Measurements from ENCODE around the gene CENPP.

Gene CENPP

GRCh38 chr9:92601451-92601850, 275.7 kb downstream of the CENPP start:
- no peak for DNase-seq

GRCh38 chr9:92602413-92602812, 276.7 kb downstream of the CENPP start:
- no peak for DNase-seq

GRCh38 chr9:92603100-92603499, 277.3 kb downstream of the CENPP start:
- no peak for DNase-seq

- no peak for DNase-seq
Observed at GRCh38 chr9:92603990-92604389, 278.2 kb downstream of the CENPP start.

GRCh38 chr9:92605224-92605623, 279.5 kb downstream of the CENPP start:
- no peak for DNase-seq

- no peak for DNase-seq
Observed at GRCh38 chr9:92607088-92607487, 281.3 kb downstream of the CENPP start.

GRCh38 chr9:92607773-92608172, 282.0 kb downstream of the CENPP start:
- no peak for DNase-seq

- DNase-seq = no peak
Observed at GRCh38 chr9:92608241-92608908, 282.6 kb downstream of the CENPP start.

- no peak for DNase-seq
Observed at GRCh38 chr9:92608909-92609445, 283.2 kb downstream of the CENPP start.

- DNase-seq = no peak
Observed at GRCh38 chr9:92610470-92611420, 285.0 kb downstream of the CENPP start.

GRCh38 chr9:92611621-92612285, 286.0 kb downstream of the CENPP start:
- no peak for DNase-seq

GRCh38 chr9:92612292-92612691, 286.5 kb downstream of the CENPP start:
- DNase-seq = no peak

- no peak for DNase-seq
Observed at GRCh38 chr9:92612816-92613215, 287.1 kb downstream of the CENPP start.

GRCh38 chr9:92613268-92614122, 287.7 kb downstream of the CENPP start:
- no peak for DNase-seq

GRCh38 chr9:92614123-92614510, 288.4 kb downstream of the CENPP start:
- DNase-seq = no peak

GRCh38 chr9:92614763-92615461, 289.2 kb downstream of the CENPP start:
- no peak for DNase-seq

- no peak for DNase-seq
Observed at GRCh38 chr9:92615790-92616189, 290.0 kb downstream of the CENPP start.

GRCh38 chr9:92616199-92616641, 290.5 kb downstream of the CENPP start:
- no peak for DNase-seq

- no peak for DNase-seq
Observed at GRCh38 chr9:92616655-92617111, 290.9 kb downstream of the CENPP start.

GRCh38 chr9:92617195-92617813, 291.6 kb downstream of the CENPP start:
- no peak for DNase-seq

- no peak for DNase-seq
Observed at GRCh38 chr9:92617951-92618510, 292.3 kb downstream of the CENPP start.
